Right ventricle myocardium inferior (tissue), 1 donor: ENCODE measurements around the gene RAB30. TPM values are rescaled to one million over a fixed set of nuclear protein-coding genes. Genes with fewer than 3 reads are reported as not detected.

Source experiments
- ATAC-seq: fragments of 200-7000 bp; cut with Tn5 transposase; one replicate; pipeline ENCODE4 v1.9.1; 2020; ENCODE audit warnings: mild to moderate bottlenecking, moderate library complexity
- DNase-seq: peaks from one replicate; pipeline ENCODE4 v3.0.0; 2021; ENCODE audit errors: missing footprints
- intact Hi-C: fragments of 100-400 bp; cut with DNase I; formaldehyde crosslinking; loops from one replicate; pipeline ENCODE4 v1.11.0; 2022
- total RNA-seq: library from RNA; stranded (reverse); fragmentation: NEBNext Ultra II Directional; extraction: Animal tissue kit (Norgen Biotek cat#: 25700); gene quantifications from one replicate; pipeline ENCODE4 v1.2.1, GENCODE V29; 2021
- donor health status: DM: no; HTN: yes; CAD: no; lungs with severe emphysema.

Gene RAB30
- total RNA-seq, 1 donor from 2014 or later, result 28.2 TPM

GRCh38 chr11:83047515-83048225, 24.0 kb downstream of the RAB30 start:
- ATAC-seq (no peak), DNase-seq (no peak)
- intact Hi-C loops, result no loop called here

- no peak for DNase-seq
- ATAC-seq, result no peak
- intact Hi-C loops, result no loop called here
Observed at GRCh38 chr11:83046621-83047172, 25.0 kb downstream of the RAB30 start.

- DNase-seq, result no peak
- intact Hi-C loops, result no loop called here
- ATAC-seq, result no peak
Observed at GRCh38 chr11:83044958-83045712, 26.6 kb downstream of the RAB30 start.

DNA sequence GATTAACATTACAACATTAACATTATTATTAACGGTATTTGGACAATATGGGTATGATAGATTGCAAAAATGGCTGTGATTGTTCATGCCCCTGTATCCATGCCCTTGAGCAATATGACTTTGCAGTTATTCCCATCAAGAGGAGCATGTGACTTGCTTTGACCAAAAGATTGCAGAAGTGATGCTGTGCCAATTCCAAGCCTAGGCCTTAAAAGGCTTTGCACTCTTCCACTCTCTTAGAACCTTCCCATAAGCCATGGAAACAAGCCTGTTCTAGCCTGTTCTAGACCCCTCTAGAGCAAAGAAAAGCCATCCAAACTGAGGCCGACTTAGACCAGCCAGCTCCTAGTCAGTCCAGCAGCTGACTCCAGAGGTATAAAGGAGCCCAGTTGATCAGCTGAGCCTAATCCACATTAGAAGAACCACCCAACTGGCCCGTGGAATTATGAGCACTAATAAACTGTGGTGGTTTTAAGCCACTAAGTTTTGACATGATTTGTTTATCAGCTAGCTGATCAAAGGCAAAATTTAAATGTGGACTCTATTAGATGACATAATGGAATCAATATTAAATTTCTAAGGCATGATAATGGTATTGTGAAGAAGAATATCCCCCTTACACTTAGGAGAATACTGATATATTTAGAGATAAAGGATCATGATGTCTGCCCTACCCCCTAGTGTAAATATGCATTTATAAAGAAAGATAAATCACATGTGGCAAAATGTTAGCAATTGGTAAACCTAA, 28.6 kb downstream of the RAB30 start:
- intact Hi-C loops, result no loop called here
- ATAC-seq (peak; percentile 64), DNase-seq (no peak)

- intact Hi-C loops, result no loop called here
- ATAC-seq (no peak), DNase-seq (no peak)
Observed at GRCh38 chr11:83041126-83041525, 30.6 kb downstream of the RAB30 start.

GRCh38 chr11:83039566-83039965, 32.1 kb downstream of the RAB30 start:
- ATAC-seq, result no peak
- intact Hi-C loops, result no loop called here
- no peak for DNase-seq

DNA sequence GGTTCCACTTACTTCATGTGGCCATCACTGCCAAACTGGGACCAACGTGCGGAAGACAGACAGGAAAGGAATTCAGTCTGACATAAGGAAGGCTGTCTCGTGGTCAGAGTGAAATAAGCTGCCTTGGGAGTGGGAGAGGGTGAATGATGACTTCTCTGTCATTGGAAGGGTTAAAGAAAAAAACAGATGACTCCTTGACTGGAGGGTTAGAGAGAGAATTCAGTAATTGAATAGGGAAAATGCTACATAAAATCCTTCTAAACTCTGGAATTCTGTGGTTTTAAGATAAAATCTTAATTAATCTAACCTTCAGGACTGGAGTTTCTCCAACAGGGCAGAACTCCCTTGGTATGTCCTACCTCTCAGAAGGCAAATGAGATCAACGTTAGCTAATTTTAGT, 33.8 kb downstream of the RAB30 start:
- DNase-seq, result no peak
- intact Hi-C loops, result no loop called here
- ATAC-seq, result no peak

GRCh38 chr11:83036701-83037100, 35.0 kb downstream of the RAB30 start:
- ATAC-seq (no peak), DNase-seq (no peak)
- intact Hi-C loops, result no loop called here

GRCh38 chr11:83035070-83035854, 36.4 kb downstream of the RAB30 start:
- DNase-seq, result no peak
- intact Hi-C loops, result loop anchor here (2.0 kb wide), 1 partner anchor 36 kb away; the partner anchor contains the start of gene RAB30
- peak; percentile 17 for ATAC-seq

DNA sequence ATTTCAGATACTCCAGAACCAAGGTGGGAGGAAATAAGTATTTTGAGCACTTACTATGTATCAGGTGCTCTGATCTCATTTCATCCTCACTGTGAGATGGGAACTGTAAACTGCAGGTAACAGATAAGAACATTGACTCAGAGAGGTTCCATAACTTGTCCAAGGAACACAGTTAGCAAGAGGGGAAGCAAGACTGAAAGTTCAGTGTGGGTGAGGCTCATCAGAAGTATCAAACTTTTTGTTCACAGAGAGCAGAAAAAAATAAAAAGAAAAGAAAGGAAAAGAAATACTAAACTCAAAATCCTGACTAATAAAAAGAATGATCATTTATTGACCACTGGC, 37.1 kb downstream of the RAB30 start:
- no peak for DNase-seq
- intact Hi-C loops, result loop anchor here (2.0 kb wide), 1 partner anchor 36 kb away; the partner anchor contains the start of gene RAB30
- ATAC-seq, result no peak

GRCh38 chr11:83033972-83034672, 37.6 kb downstream of the RAB30 start:
- no peak for DNase-seq
- intact Hi-C loops, result loop anchor here (2.0 kb wide), 1 partner anchor 37 kb away; the partner anchor contains the start of gene RAB30
- peak; percentile 91 for ATAC-seq

GRCh38 chr11:83033371-83033770, 38.3 kb downstream of the RAB30 start:
- intact Hi-C loops, result no loop called here
- ATAC-seq (no peak), DNase-seq (no peak)

DNA sequence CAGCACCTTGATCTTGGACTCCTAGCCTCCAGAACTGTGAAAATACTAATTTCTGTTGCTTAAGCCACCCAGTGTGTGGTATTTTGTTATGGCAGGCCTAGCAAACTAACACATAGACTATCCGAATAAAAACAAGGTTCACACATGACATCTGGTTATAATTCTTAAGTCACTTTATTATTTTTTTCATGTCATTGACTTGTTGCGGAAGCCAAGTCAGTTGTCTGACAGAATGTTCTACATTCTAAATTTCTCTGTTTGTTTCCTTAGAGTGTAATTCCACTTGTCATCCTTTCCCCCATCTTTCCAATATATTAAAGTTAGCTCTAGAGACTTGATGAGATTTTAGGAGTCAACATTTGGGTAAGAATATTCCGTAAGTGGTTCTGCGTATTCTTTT, 40.6 kb downstream of the RAB30 start:
- DNase-seq (no peak), ATAC-seq (no peak)
- intact Hi-C loops, result no loop called here

DNA sequence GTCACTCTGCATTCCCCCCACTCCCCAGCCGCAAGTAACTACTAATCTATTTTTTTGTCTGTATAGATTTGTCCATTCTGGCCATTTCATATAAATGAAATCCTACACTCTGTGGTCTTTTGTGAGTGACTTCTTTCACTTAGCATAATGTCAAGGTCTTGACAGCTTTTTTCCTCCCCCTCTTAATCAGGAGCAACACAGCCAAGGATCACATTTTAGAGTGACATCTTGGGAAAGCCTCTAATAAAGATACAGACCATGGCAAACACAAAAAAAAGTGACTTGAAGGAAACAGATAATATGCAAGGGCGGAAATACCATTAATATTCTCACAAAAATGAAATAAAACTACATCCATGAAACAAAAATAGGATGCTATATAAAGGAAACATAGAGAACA, 43.9 kb downstream of the RAB30 start:
- ATAC-seq, result no peak
- intact Hi-C loops, result no loop called here

GRCh38 chr11:83027289-83027688, 44.4 kb downstream of the RAB30 start:
- no peak for DNase-seq
- no peak for ATAC-seq
- intact Hi-C loops, result no loop called here

More for the DNA sequence above, 43.9 kb downstream of the RAB30 start:
- DNase-seq, result no peak

GRCh38 chr11:83026229-83026628, 45.5 kb downstream of the RAB30 start:
- intact Hi-C loops, result no loop called here
- ATAC-seq (no peak), DNase-seq (no peak)

- DNase-seq, result no peak
- ATAC-seq, result peak; percentile 45
- intact Hi-C loops, result no loop called here
Observed at GRCh38 chr11:83025267-83025704, 46.4 kb downstream of the RAB30 start.

- ATAC-seq, result no peak
- intact Hi-C loops, result no loop called here
- DNase-seq, result no peak
Observed at GRCh38 chr11:83024270-83024854, 47.3 kb downstream of the RAB30 start.
